Stomach (tissue), 9 donors: ENCODE data around the gene ANKFN1. TPM values are rescaled to one million over a fixed set of nuclear protein-coding genes. Genes with fewer than 3 reads are reported as not detected.
A peak's percentile ranks its signal among the peaks of the same experiment; 100 is the strongest.

Experiments
- DNase-seq, 2 donors: peaks; one replicate each; pipeline versions ENCODE4 v3.0.0 to v3.0.0-alpha.2; 2013 to 2019
- H3K27ac ChIP-seq, 5 donors: fragments of 200-600 bp in 4 of 5; sonication (generic) in 4 of 5; one replicate each; pipeline ENCODE4 v1.5.1; 2013 to 2019; ENCODE audit warnings: mild to moderate bottlenecking in 1 of 5, moderate library complexity in 1 of 5
- H3K27me3 ChIP-seq, 3 donors: fragments of 200-600 bp; sonication (generic); one replicate each; pipeline ENCODE4 v1.5.1; 2017 to 2019; ENCODE audit warnings: mixed run types in 1 of 3
- H3K36me3 ChIP-seq, 4 donors: fragments of 200-600 bp; sonication (generic); 1 replicate in 3 of 4; 2 replicates in 1 of 4; pipeline ENCODE4 v1.5.1; 2016 to 2019
- H3K4me1 ChIP-seq, 4 donors: fragments of 200-600 bp; sonication (generic); one replicate each; pipeline ENCODE4 v1.5.1; 2016 to 2019
- H3K4me3 ChIP-seq, 4 donors: fragments of 200-600 bp; sonication (generic) in 3 of 4; one replicate each; pipeline ENCODE4 v1.5.1; 2016 to 2019; ENCODE audit warnings: mild to moderate bottlenecking in 1 of 4
- H3K9me3 ChIP-seq, 4 donors: fragments of 200-600 bp; sonication (generic); one replicate each; pipeline ENCODE4 v1.5.1; 2016 to 2019
- CTCF ChIP-seq, 7 experiments: fragments of 450-650 bp in 4 of 7; fragments of 200-600 bp in 3 of 7; sonication (generic) in 3 of 7; IDR thresholded peaks; one replicate each; pipeline ENCODE4 v1.5.1; 2016 to 2019; ENCODE audit warnings: antibody characterized with exemption in 7 of 7, control low read depth in 2 of 7, mild to moderate bottlenecking in 1 of 7
- EP300 ChIP-seq: sonication (generic); formaldehyde crosslinking; IDR thresholded peaks from one replicate; pipeline ENCODE4 v1.6.1; 2017; ENCODE audit warnings: antibody characterized with exemption
- POLR2A ChIP-seq, 4 donors: fragments of 450-650 bp; IDR thresholded peaks; one replicate each; pipeline ENCODE4 v1.6.1; 2016; ENCODE audit warnings: antibody characterized with exemption in 4 of 4, control low read depth in 2 of 4, mild to moderate bottlenecking in 1 of 4, moderate library complexity in 1 of 4
- POLR2AphosphoS5 ChIP-seq, 3 donors: sonication (generic); formaldehyde crosslinking; IDR thresholded peaks; one replicate each; pipeline ENCODE4 v1.6.1; 2016; ENCODE audit warnings: antibody characterized with exemption in 3 of 3
- WGBS, 5 donors: extraction: QIAGEN DNeasy Blood & Tissue Kit in 3 of 5; methylation state at CpG; one replicate each; pipeline versions ENCODE4 v1.1.5 to v1.1.7; 2013 to 2018; 5-methylcytosine and 5-hydroxymethylcytosine counted together
- intact Hi-C: fragments of 100-400 bp; cut with DNase I; formaldehyde crosslinking; loops from one replicate; pipeline ENCODE4 v1.15.1; 2023; ENCODE audit warnings: low total_unique reads
- polyA plus RNA-seq, 3 donors: library from polyadenylated mRNA; stranded (reverse); fragments of 200-250 nt; gene quantifications; one replicate each; pipeline ENCODE4 v1.2.3, GENCODE V29; 2013
- total RNA-seq, 5 donors: library from RNA; depleted of rRNA; stranded (reverse); fragments of >200 nt; gene quantifications; one replicate each; pipeline versions ENCODE4 v1.1.0 to v1.2.3, GENCODE V29; 2014 to 2016
- donor health status: healthy with polysubstance abuse.
- donor health status: Bipolar disorder and iron deficiency.
- donor health status: healthy.

ANKFN1 gene
- total and polyA plus RNA-seq, 8 donors, result 0.10 to 2.9 (median 1.3) TPM; not detected in 4

DNA sequence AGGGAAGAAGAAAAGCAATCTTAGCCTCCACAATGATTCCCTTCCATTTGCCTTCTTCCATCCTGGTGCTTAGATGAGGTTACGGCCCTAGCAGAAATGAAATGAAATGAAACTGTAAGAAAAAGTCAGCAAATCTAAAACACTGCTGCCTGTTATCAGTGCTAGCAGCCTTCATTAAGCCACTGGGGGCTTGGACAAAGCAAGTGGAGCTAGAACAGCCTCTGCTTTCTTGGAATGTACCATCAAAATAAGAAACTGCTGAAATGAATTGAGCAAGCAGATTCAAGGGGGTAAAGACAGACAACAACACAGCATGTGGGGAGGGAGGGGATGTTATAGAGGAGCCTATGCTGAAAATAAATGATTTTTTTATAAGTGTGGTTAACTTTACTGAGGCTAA lies 5.1 kb downstream of the ANKFN1 start:
- DNase-seq, result no peak
- intact Hi-C loops, result no loop called here
- Histone ChIP-seq H3K4me3 (no peak overlapping the region), H3K27ac (no peak overlapping the region), H3K9me3 (no peaks in the 10 kb centered on the region), H3K4me1 (peaks cover 0 to 27% (median 4%) of the 10 kb centered on the region in 4 donors), H3K36me3 (no peaks in the 10 kb centered on the region), H3K27me3 (no peaks in the 10 kb centered on the region)
- WGBS, 5 donors, result 45 to 98% (median 91%) methylated on average over 1 of the region's 1 CpG
- TF ChIP-seq POLR2A (IDR thresholded peaks at IDR 0.05), result no peak
- TF ChIP-seq CTCF (IDR thresholded peaks at IDR 0.05), result no peak
- TF ChIP-seq EP300, result no peak
- TF ChIP-seq POLR2AphosphoS5 (IDR thresholded peaks at IDR 0.05), result no peak

DNA sequence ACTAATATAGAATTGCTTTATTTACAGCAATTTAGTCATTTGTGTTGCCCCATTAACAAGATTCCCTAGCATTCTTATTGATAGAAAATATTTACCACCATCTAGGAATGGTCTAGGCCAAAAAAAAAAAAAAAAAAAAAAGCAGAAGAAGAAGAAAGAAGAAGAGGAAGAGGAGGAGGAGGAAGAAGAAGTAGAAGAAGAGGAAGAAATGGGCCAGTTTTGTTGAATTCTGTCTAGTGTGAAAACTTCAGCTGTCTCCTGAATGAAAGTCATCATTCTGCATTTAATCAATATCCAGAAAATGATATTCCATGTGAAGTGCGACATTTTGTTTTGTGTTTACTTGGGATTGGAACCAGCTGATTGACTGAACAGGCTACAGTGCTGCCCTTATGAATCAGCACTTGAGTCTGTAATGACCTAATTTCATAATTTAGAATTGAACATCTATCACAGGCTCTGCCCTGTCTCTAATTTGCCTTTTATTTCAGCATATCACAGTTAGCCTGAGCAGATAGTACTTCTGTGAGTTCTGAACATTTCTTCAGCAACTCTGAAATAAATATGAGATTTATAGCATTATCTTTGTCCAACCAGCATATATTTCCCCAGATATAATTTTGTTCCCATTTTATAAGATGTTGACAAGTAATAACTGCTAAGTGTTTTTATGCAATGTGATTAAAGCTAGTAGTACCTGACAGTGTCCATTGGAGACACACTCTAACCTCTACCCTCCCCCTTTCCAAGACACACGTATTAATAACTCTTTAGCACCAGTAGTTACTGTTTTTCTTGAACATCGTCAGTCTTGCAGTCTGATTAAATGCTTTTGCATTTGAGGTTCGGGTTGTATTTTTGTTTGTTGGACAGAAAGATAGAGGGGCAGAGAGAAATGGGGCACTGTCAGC lies 5.9 kb downstream of the ANKFN1 start:
- Histone ChIP-seq H3K36me3 (no peaks in the 10 kb centered on the region), H3K9me3 (no peaks in the 10 kb centered on the region), H3K27me3 (no peaks in the 10 kb centered on the region), H3K27ac (no peak overlapping the region), H3K4me3 (no peak overlapping the region), H3K4me1 (peaks cover 0 to 27% (median 6%) of the 10 kb centered on the region in 4 donors)
- no peak for TF ChIP-seq POLR2AphosphoS5 (IDR thresholded peaks at IDR 0.05)
- TF ChIP-seq CTCF (IDR thresholded peaks at IDR 0.05), result no peak
- TF ChIP-seq POLR2A (IDR thresholded peaks at IDR 0.05), result no peak
- TF ChIP-seq EP300, result no peak
- no peak for DNase-seq
- WGBS, 5 donors, result 52 to 70% (median 60%) methylated on average over 4 of the region's 4 CpGs
- intact Hi-C loops, result no loop called here

DNA sequence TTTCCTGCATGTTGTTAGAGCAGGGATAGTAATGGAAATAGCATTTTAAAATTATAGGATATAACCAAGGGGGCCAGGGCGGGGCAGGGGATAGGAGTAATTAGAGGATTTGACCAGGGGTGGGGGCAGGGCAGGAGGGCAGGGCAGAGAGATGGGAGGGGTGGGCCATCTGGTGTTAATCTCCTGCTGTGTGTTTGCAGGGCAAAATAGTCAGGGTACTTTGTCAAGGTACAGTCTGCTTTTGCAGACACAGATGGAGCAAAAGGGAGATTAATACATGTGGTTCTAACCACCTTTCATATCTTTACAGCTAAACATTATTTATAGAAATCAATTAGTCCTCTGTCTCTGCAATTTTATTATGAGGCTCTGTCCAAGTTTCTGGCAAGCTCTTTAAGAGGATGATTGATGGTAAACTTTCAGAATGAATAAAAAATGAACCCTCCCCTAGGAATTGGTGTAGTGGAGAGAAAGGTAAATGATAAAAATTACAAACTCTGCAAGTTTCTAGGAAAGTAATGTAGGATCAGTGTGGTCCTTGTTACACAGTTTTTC lies 6.6 kb downstream of the ANKFN1 start:
- no peaks in the 10 kb centered on the region for H3K27me3 ChIP-seq
- intact Hi-C loops, result no loop called here
- DNase-seq, result peak in 1 of 2 donors; percentile 23
- WGBS, 5 donors, result 41 to 60% (median 46%) methylated on average over 1 of the region's 1 CpG
- H3K4me1 ChIP-seq, result peaks cover 0 to 27% (median 6%) of the 10 kb centered on the region in 4 donors
- TF ChIP-seq EP300 (no peak), POLR2A (IDR thresholded peaks at IDR 0.05) (no peak)
- H3K36me3 ChIP-seq, result no peaks in the 10 kb centered on the region
- no peak overlapping the region for H3K4me3 ChIP-seq
- no peaks in the 10 kb centered on the region for H3K9me3 ChIP-seq
- H3K27ac ChIP-seq, result no peak overlapping the region

- 61 to 74% (median 70%) methylated on average over 3 of the region's 3 CpGs for WGBS, 5 donors
- DNase-seq, result no peak
- Histone ChIP-seq H3K4me3 (no peak overlapping the region), H3K9me3 (no peaks in the 10 kb centered on the region), H3K4me1 (peaks cover 0 to 27% (median 6%) of the 10 kb centered on the region in 4 donors), H3K36me3 (no peaks in the 10 kb centered on the region), H3K27me3 (no peaks in the 10 kb centered on the region), H3K27ac (no peak overlapping the region)
- no peak for TF ChIP-seq CTCF (IDR thresholded peaks at IDR 0.05)
- no peak for TF ChIP-seq POLR2A (IDR thresholded peaks at IDR 0.05)
- TF ChIP-seq POLR2AphosphoS5 (IDR thresholded peaks at IDR 0.05), result no peak
- intact Hi-C loops, result no loop called here
Observed at GRCh38 chr17:56160422-56160821, 7.1 kb downstream of the ANKFN1 start.
